NCI-H1930 (cell line): ENCODE results near the gene FMO5.
"Not testable (repeated sequence)": the region's sequence is repeated elsewhere in the genome, so short reads cannot be mapped to it uniquely, and the experiment has no call there.

Experiments
- DNase-seq, 2 experiments: peaks; one replicate each; lab custom pipeline; 2025; lab: John Stamatoyannopoulos, UW

The FMO5 gene, protein sequence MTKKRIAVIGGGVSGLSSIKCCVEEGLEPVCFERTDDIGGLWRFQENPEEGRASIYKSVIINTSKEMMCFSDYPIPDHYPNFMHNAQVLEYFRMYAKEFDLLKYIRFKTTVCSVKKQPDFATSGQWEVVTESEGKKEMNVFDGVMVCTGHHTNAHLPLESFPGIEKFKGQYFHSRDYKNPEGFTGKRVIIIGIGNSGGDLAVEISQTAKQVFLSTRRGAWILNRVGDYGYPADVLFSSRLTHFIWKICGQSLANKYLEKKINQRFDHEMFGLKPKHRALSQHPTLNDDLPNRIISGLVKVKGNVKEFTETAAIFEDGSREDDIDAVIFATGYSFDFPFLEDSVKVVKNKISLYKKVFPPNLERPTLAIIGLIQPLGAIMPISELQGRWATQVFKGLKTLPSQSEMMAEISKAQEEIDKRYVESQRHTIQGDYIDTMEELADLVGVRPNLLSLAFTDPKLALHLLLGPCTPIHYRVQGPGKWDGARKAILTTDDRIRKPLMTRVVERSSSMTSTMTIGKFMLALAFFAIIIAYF

DNA sequence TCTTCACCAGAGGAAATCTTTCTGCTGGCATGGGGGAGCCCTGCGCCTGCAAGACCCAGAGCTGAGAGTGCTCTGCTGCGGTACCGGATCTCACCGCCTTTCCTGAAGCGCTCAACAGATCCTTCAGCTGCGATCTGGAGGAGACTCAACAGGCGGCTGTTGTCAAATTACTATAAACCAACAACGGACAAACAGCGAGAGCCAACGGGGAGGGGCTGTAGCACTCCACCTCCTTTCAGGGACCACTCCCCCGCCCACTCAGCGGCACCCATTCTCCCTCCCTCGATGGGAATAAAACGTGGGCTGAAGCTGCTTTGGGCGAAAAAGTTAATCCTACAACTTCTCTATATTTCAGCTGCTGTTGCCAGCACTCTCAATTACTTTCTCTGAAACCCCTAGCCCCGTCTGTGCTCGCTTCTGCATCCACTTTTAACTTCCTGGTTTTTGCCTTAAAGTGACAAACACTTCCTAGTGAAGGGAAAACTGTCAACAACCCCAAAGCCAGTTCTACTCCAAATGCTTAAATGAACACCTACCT, at the start of gene FMO5:
FMO5 (minus strand) TSS at position 147 of the 538 bp plus-strand sequence. CDS start 310 bp downstream, outside the sequence.
- no peak for DNase-seq

DNA sequence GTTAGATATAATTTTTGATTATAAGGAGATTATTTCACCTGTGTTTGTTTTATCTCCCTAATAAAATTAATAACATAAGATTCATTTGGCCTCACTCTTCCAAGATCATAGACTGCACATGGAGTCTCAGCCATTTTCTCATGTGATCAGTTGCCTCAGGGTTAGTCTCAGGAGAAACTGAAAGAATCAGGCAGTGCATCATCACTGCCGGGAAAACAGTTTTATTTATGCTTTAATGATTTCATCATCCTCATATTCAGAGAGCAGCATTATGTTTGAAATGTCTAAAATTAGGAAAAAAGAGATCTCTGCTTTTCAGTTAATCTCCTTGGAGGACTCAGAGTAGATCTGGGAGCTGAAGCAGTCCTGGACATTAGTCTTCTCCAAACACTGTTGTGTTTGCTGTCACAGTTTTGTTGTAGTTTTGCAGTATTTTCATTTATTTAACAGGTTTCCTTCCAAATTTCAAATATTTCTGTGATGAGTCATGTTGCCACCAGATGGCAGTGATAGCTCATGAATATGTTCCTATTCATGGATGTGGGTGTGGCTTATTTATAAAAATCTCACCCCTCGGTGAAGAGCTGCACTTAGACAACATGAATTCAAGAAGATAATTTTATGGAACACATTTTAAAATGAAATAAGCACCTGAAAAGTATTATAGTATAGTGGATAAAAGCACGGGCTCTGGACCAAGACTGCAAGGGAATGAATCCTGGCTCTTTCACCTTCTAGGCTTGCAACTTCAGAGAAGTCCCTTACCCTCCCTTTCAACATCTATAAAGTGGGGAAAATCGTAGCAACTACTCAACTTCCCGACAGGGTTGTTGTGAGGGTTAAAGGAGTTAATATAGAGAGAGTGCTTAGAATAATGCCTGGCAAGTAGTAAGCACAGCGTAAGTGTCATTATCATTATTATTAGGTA, 48.5 kb upstream of the FMO5 start:
- peak in 1 of 2 experiments; percentile 47 for DNase-seq

DNA sequence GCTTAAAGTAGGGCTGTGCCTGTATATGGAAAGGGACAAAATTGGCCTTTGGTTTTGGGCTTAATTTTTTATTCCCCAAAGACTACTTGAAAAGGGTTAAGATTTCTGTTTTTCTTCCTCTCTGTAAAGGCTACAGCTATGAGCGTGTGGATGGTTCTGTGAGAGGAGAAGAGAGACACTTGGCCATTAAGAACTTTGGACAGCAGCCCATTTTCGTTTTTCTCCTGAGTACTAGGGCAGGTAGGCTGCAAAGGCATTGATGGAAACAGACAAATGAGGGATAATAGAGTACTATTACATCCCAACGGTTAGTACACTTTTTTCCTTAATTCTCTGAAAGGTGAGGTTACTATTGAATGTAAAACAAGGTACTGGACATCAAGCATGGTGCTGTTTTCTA, 46.9 kb upstream of the FMO5 start:
- no peak for DNase-seq

DNA sequence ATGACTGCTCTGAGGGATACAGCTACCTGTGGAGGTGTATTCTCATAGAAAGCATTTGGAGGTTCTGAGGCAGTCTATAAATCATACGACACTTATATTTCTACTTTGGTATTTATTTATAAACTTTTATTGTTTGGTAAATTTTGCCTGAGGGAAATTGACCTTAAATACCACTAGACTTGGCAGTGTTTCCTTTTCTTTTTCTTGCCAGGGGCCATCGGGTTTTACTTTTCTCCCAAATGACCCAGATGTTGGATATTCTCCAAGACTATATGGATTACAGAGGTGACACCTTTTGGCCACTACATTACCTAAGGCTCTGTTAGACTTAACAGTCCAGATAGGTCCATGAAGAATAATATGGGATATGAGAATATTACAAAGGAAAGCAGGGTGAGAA, 45.6 kb upstream of the FMO5 start:
- DNase-seq = no peak

DNA sequence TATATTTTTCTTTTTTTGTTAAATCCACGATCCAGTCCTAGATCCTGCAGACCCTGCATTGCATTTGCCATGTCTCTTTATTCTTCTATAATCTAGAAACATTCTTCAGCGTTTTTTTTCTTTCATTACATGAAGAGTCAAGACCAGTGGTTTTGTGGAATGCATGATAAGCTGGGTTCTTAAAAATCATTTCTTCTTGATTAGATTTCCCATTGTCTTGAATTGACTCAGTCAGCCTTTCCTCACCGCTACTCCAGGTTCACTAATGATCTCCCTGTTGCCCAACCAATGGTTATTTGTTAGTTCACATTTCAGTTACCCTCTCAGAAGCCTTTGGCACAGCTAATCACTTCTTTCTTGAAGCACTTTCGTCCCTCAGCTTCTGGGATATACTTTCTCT, 42.6 kb upstream of the FMO5 start:
- DNase-seq = no peak

DNA sequence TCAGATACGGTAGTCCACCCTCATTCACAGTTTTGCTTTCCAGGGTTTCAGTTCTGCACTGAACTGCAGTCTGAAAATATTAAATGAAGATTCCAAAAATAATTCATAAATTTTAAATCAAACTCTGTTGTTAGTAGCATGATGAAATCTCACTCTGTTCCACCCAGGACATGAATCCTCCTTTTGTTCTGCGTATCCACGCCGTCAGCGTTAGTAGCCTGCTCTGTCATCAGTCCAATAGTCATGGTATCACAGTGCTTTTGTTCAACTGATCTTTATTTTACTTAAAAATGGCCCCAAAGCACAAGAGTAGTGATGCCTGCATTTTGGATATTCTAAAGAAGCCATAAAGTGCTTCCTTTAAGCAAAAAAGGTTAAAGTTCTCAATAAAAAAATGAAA, 41.2 kb upstream of the FMO5 start:
- no peak for DNase-seq

DNA sequence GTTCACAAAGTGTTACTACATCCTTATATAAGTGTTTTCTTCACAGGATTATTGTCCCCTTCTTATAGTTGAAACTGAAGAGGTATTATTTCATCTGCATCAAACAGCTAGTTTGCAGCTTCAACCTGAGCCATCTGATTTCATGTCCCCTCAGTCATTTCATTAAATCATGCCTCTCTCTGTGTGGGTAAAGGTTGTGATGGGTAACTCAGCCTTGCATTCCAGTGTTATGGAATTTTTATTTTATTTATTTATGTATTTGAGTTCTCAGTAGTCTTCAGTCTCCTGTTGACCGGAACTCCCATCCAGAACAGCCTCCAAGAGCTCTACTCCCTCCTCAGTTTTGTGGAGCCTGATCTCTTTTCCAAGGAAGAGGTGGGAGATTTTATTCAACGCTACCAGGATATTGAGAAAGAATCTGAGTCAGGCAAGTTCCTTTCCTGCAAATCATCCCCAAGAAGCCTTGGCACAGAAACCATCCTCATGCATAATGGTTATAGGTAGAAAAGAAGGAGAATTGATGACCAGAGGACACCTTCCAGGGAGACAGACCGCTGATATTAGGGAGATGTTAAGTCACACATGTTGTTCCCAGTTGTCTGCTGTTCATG, 39.1 kb upstream of the FMO5 start:
- no peak for DNase-seq

DNA sequence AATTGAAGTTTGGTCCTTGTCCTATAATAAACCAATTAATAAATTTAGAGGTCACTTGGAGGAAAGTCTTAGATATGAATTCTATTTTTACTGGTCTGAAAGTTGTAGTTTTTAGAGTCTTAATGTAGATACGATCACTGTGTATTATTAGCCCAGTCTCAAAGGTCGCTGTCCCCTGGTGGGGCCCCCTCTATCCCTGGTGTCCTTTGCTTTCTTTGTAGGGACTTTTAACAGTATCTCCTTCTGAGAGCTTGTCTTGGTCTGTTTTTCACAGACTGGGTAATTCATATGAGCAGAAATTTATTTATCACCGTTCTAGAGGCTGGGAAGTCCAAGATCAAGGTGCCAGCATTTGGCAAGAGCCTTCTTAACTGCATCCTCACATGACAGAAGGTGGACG, 35.8 kb upstream of the FMO5 start:
- DNase-seq = no peak

DNA sequence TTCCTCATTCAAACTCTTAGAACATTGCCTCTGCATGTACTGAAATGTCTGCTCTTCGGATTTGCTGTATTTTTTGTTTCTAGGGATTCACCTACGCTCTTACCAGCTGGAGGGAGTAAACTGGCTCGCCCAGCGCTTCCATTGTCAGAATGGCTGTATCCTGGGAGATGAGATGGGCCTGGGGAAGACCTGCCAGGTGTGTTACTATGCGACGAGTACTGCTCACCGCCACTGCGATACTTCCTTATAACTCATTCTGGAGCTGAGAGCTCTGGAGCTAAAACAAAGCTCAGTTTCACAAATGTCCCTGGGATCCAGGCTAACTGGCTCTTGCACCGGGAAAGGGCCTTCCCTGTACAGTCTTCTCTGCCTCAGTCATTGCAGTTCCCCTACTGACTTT, 27.4 kb upstream of the FMO5 start:
- no peak for DNase-seq

DNA sequence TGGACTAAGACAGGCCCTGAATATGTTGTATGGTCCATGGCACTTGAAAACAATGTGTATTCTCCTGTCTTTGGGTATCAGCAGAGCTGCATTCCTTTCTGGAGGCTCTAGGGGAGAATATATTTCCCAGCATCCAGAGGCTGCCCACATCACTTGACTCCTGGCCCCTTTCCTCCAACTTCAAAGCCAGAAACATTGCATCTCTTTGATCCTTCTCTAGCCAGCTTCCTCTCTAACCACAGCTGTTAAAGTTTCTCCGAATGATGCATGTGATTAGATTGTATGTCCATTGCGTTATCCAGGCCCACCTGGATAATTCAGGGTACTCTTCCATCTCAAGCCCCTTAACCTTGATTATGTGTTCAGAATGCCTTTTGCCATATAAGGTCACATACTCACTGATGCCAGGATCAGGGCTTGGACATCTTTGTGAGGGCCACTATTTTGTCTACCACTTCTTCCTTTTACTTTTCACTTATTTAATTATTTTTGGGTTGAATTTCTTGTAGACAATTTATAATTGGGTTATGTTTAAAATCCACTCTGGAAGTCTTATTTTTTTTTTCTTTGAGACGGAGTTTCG, 22.6 kb upstream of the FMO5 start:
- DNase-seq = no peak

DNA sequence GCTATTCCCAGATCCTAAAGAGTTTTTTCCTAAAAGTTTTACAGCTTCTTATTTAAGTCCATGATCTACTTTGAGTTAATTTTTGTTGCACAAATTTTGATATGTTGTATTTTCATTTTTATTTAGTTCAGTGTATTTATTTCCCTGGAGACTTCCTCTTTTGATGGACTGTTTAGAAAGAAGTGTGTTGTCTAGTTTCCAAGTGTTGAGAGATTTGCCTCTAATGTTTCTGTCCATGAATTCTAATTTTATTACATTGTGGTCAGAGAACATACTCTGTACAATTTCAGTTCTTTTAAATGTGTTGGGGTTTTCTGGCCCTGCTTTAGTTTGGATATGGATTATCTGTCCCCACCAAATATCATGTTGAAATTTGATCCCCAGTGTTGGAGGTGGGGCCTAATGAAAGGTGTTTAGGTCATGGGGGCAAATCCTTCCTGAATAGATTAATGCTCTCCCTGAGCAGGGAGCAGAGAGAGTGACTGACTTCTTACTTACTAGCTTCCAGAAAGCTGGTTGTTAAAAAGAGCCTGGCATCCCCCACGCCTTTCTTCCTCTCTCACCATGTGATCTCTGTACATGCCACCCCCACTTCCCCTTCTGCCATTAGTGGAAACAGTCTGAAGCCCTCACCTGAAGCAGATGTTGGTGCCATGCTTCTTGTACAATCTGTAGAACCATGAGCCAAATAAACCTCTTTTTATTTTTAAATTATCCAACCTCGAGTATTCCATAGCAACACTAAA, 21.9 kb upstream of the FMO5 start:
- no peak for DNase-seq

DNA sequence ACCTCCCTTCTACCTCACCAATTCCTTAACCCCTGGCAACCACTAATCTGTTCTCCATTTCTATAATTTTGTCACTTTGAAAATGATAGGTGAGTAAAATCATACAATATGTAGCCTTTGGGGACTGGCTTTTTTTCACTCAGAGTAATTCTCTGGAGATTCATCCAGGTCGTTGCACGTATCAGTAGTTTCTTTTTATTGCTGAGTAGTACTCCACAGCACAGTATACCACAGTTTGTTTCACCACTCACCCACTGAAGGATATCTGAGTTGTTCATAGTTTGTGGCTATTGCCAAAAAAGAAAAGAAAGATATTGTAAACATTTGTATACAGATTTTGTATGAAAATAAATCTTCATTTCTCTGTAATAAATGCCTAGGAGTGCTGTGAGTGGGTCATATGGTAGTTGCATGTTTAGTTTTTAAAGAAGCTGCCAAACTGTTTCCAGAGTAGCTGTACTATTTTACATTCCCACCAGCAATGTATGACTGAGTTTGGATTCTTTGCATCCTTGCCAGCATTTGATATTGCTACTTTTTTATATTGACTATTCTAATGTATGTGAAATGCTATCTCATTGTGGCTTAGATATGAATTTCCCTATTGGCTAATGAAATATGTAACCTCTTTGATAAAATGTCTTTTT, 21.0 kb upstream of the FMO5 start:
- DNase-seq = no peak

DNA sequence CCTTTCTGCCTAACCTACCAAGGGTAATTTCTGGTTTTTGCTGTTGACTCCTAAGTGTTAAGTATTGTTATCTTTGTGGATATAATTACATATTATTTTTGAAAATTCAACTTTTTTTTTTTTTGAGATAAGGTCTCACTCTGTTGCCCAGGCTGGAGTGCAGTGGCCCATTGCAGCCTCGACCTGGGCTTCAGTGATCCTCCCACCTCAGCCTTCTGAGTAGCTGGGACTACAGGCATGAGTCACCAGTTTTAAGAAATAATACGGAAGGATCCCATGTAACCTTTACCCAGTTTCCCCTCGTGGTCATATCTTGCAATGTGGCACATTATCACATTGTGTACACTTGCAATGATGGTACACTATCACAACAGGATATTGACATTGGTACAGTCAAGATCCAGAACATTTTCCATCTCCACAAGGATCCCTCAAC, 20.5 kb upstream of the FMO5 start:
- no peak for DNase-seq

DNA sequence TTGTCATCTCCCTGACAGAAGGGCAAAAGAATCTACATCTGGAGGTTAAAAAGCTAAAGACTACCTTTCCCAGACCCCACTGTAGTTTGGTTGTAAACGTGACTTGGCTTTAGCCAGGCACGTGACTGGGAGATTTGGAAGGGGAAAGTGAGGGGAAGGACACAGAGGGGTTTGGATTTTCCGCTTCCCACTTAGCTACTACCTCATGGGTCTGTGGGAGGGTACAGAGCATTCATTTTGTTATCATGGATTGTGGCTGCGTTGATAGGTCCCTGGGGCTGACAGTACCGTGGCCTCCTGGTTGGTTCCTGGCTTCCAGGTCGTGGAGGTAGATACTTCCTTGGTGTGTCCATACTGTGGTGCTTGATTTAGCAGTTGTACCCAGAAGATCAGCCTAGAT, 20.0 kb upstream of the FMO5 start:
- no peak for DNase-seq

DNA sequence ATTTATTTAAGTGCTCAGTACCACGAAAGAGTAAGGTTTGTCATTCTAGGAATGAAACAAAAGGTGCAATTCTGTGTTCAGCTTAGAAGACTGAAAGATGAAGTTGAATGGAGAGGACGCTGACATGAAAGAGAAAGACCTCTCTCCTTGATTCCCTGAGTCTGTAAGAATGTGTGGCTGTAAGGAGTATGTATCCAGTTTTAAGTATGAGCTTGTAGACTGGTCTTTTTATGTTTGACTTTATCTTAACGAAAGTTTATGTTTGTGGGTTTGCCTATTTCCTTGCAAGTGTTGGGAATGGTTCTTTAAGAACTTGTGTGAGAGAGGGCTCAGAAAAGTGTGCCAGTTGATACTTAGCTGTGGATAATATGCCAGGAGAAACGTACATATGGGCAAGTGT, 18.7 kb upstream of the FMO5 start:
- DNase-seq = no peak

DNA sequence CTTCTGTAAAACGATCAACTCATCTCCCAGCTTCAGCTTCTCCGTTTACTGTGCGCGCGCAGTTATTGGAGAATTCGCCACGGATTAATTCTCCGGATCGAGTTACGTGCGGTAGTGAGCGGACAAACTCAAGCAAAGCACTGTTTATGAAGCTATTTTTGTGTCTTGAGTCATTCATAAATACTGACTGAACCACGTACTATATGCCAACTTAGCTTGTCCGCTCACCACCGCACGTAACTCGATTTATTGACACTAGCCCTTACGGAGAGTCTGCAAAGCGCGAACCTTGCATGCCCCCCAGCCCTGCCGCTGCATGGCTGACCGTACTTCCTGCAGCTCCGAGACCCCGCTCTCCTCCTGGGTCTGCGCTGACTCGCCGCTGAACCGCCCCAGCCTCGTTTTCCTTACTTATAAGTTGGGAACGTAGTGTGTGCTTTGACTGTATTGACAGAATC, 18.1 kb upstream of the FMO5 start:
- no peak for DNase-seq

DNA sequence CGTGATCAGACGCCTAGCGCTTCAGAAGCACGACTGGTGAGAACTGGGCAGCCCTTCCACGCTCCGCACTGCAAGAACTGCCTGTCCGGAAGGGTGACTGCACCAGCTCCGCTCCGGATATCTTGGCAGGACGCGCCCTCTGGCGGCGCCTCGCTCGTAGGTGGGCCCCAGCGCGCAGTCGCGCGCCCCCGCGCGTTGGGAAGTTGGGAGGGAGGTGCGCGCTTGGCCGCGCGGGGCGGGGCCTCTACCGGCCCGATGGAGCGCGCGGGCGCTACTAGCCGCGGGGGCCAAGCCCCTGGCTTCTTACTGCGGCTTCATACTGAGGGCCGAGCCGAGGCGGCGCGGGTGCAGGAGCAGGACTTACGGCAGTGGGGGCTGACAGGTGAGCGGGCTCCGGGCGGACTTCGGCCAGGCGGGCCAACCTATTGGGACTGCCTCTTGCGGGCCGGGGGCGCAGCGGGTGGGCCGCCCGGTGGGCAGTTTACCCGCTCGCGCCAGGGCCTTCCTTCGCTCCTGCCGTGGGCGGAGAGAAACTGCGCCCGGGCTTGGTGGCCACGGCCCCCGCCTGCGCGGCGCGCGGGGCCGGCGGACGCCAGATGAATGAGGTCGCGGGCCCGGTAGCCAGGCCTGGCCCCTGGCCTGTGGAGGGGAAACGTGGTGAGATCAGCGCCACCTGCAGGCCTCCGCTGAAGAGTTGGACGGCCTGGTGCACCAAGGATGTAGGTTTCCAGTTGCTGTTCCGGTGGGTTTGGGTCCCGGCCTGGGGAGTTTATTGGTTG, 17.5 kb upstream of the FMO5 start, which contains the start of gene CHD1L:
CHD1L (plus strand) TSS at position 236 of the 779 bp plus-strand sequence; CDS start at position 256, 20 bp downstream.
- DNase-seq = peak; percentile 83 to 95

DNA sequence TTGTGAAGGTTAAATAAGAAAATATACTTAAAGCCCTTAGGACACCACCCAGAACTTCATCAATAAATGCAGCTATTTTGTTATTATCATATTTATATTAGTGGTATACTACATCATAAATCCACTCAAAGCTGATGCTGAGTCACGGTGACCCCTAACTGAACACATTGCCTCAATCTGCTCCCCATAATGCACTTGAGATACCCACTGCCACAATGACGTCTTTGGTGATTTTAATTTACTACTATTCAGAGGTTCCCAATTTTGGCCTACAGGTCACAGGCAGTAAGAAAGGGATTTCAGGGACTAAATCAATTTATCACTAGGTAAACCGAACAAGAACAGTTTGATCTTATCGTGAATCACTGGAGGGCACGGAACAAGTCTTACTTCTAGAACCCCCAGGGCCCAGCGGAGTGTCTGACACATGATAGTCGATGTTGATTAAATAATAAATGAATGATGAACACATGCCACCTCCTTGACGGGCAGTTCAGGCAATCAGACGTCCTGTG, 16.9 kb upstream of the FMO5 start:
- no peak for DNase-seq

DNA sequence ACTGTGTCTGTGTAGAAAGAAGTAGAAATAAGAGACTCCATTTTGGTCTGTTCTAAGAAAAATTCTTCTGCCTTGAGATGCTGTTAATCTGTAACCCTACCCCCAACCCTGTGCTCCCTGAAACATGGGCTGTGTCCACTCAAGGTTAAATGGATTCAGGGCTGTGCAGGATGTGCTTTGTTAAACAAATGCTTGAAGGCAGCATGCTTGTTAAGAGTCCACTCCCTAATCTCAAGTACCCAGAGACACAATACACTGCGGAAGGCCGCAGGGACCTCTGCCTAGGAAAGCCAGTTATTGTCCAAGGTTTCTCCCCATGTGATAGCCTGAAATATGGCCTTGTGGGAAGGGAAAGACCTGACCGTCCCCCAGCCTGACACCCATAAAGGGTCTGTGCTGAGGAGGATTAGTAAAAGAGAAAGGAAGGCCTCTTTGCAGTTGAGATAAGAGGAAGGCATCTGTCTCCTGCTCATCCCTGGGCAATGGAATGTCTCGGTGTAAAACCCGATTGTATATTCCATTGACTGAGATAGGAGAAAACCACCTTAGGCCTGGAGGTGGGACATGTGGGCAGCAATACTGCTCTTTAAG, 15.1 kb upstream of the FMO5 start:
- not testable (repeated sequence) for DNase-seq
